A549 (cell line): ENCODE results near the gene PLCL1. TPM values are rescaled to one million over a fixed set of nuclear protein-coding genes. Genes with fewer than 3 reads are reported as not detected.
"Not testable (repeated sequence)": the region's sequence is repeated elsewhere in the genome, so short reads cannot be mapped to it uniquely, and the experiment has no call there.

Experiments used
- ATAC-seq, 2 experiments: fragments of 200-7000 bp in 1 of 2; fragments of >200 bp in 1 of 2; cut with Nextera tagmentation in 1 of 2; cut with Tn5 transposase in 1 of 2; 3 replicates each; pipeline versions ENCODE4 v1.8.0 to v1.9.1; 2018 to 2020; ENCODE audit warnings: mild to moderate bottlenecking in 1 of 2, moderate library complexity in 1 of 2
- CTCF ChIA-PET: fragments of 300-600 bp; sonication (Branson Sonifier 250); formaldehyde crosslinking; extraction: SDS; loops from one replicate; lab custom pipeline; 2021; ENCODE audit warnings: antibody characterized with exemption, inconsistent platforms; lab: Yijun Ruan, JAX
- POLR2A ChIA-PET: fragments of 350-600 bp; formaldehyde crosslinking; extraction: SDS; loops from one replicate; lab custom pipeline; 2021; ENCODE audit warnings: antibody characterized with exemption, inconsistent platforms; lab: Yijun Ruan, JAX
- DNase-seq, 2 experiments: peaks; one replicate each; pipeline versions ENCODE4 v3.0.0 to v3.0.0-alpha.2; 2011 to 2016; ENCODE audit warnings: low read depth in 1 of 2, low spot score in 1 of 2
- FAIRE-seq: peaks from 2 replicates; lab custom pipeline; 2011; peaks lifted over from hg19 to GRCh38; lab: Jason Lieb, UNC
- H3K27ac ChIP-seq, 2 experiments: fragments of >200 bp; sonication (Bioruptor Twin); formaldehyde crosslinking; 3 replicates each; pipeline ENCODE4 v1.5.1; 2016 to 2017
- H3K4me1 ChIP-seq: fragments of >200 bp; sonication (Bioruptor Twin); formaldehyde crosslinking; 3 replicates; pipeline ENCODE4 v1.6.1; 2016
- H3K4me2 ChIP-seq: fragments of >200 bp; sonication (Bioruptor Twin); formaldehyde crosslinking; 3 replicates; pipeline ENCODE4 v1.6.1; 2016
- H3K4me3 ChIP-seq: fragments of >200 bp; sonication (Bioruptor Twin); formaldehyde crosslinking; 3 replicates; pipeline ENCODE4 v1.5.1; 2016
- H3K9me3 ChIP-seq: fragments of >200 bp; sonication (Bioruptor Twin); formaldehyde crosslinking; 3 replicates; pipeline ENCODE4 v1.6.1; 2016
- CBX2 ChIP-seq: fragments of 200-600 bp; sonication (generic); IDR thresholded peaks from 2 replicates; pipeline ENCODE4 v1.6.1; 2016; ENCODE audit warnings: low read depth, mild to moderate bottlenecking, borderline replicate concordance
- CEBPB ChIP-seq, 2 experiments: fragments of >200 bp in 1 of 2; sonication (Bioruptor Twin) in 1 of 2; formaldehyde crosslinking in 1 of 2; IDR thresholded peaks; 2 replicates each; pipeline ENCODE4 v1.6.1; 2012 to 2016
- CHD2 ChIP-seq: fragments of 150-350 bp; IDR thresholded peaks from 2 replicates; pipeline ENCODE4 v1.6.1; 2014; ENCODE audit warnings: low read length; ENCODE audit not compliant: partially characterized antibody
- EHMT2 ChIP-seq: fragments of 200-600 bp; sonication (generic); IDR thresholded peaks from 2 replicates; pipeline ENCODE4 v1.6.1; 2016; ENCODE audit warnings: antibody characterized with exemption, low read depth, mild to moderate bottlenecking, moderate library complexity
- FOXS1 ChIP-seq: fragments of 250-450 bp; sonication (Bioruptor Pico); IDR thresholded peaks from 2 replicates; pipeline ENCODE4 v1.5.0; 2020; ENCODE audit warnings: mild to moderate bottlenecking, moderate library complexity
- JUN ChIP-seq, 2 experiments: fragments of >200 bp; sonication (Bioruptor Twin); formaldehyde crosslinking; IDR thresholded peaks; 2 replicates in 1 of 2; 3 replicates in 1 of 2; pipeline ENCODE4 v1.6.1; 2016 to 2017
- MAZ ChIP-seq: fragments of 150-350 bp; IDR thresholded peaks from 2 replicates; pipeline ENCODE4 v1.6.1; 2014; ENCODE audit warnings: antibody characterized with exemption, low read depth, low read length, borderline replicate concordance
- POLR2AphosphoS2 ChIP-seq: conservative IDR thresholded peaks from 2 replicates; pipeline ENCODE4 v1.6.1; 2012; ENCODE audit warnings: low read length, improper control_type of control experiment, inconsistent platforms
- RARB ChIP-seq: fragments of 250-450 bp; sonication (Bioruptor Pico); IDR thresholded peaks from 2 replicates; pipeline ENCODE4 v1.8.0; 2021; ENCODE audit warnings: mild to moderate bottlenecking, moderate library complexity
- RFX5 ChIP-seq: fragments of 450-650 bp; IDR thresholded peaks from 2 replicates; pipeline ENCODE4 v1.7.1; 2014; ENCODE audit warnings: antibody characterized with exemption, mild to moderate bottlenecking, moderate library complexity
- RNF2 ChIP-seq: fragments of 200-600 bp; sonication (generic); IDR thresholded peaks from 2 replicates; pipeline ENCODE4 v1.6.1; 2016; ENCODE audit warnings: low read depth, mild to moderate bottlenecking, antibody characterized with exemption, moderate library complexity, borderline replicate concordance
- ZFP36 ChIP-seq: fragments of 450-650 bp; IDR thresholded peaks from 2 replicates; pipeline ENCODE4 v1.6.1; 2014; ENCODE audit warnings: borderline replicate concordance; ENCODE audit not compliant: partially characterized antibody
- WGBS: methylation state at CpG from one replicate; pipeline ENCODE4 v1.1.6; 2017; ENCODE audit errors: missing lambda C conversion rate; 5-methylcytosine and 5-hydroxymethylcytosine counted together
- polyA plus RNA-seq, 4 experiments: library from polyadenylated mRNA; depleted of rRNA in 3 of 4; stranded (reverse); fragments of >200 nt; fragmentation: RNase III in 1 of 4; extraction: RNeasy Plus Mini Kit Qiagen cat#74134 plus additional on column Dnase treatment in 1 of 4; gene quantifications; 2 replicates in 3 of 4; 3 replicates in 1 of 4; pipeline ENCODE4 v1.2.3, GENCODE V29; 2011 to 2017
- TF ChIP-seq, protein P1 (sequence below): IDR thresholded peaks from 2 replicates; pipeline ENCODE4 v1.6.1; 2012
- TF ChIP-seq, protein P2 (sequence below): fragments of >200 bp; sonication (Bioruptor Twin); formaldehyde crosslinking; IDR thresholded peaks from 3 replicates; pipeline ENCODE4 v1.6.1; 2016
- TF ChIP-seq, protein P3 (sequence below): fragments of 200-600 bp; sonication (generic); IDR thresholded peaks from 2 replicates; pipeline ENCODE4 v1.6.1; 2016; ENCODE audit warnings: antibody characterized with exemption, mild to moderate bottlenecking, moderate library complexity
- TF ChIP-seq, protein P4 (sequence below): IDR thresholded peaks from 2 replicates; pipeline ENCODE4 v1.6.1; 2012; ENCODE audit warnings: low read depth, borderline replicate concordance

PLCL1 gene
- polyA plus RNA-seq, 2 of the 4 experiments (the other 2 are of a cell fraction): 0.03 TPM

DNA sequence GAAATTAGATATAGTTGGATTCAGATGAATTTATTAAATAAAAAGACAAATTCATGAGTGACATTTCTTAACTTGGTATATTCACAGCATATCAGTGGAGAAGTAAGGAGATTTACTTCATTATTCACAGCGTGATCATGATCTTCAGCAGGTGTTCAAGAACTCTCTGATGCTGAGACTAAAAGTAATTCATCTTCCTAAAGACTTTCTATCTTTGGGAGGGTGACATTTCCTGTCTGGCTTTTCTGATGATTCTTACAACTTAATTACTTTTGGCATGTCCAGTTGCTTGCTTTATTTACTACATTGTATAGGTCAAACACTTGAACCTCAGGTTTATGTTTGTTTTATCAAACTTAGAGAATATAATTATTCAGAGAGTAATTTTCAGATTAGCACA, 224.6 kb downstream of the PLCL1 start:
- no peak overlapping the region for H3K27ac ChIP-seq
- FAIRE-seq: no peak
- no peak overlapping the region for H3K4me2 ChIP-seq
- no peaks in the 10 kb centered on the region for H3K4me1 ChIP-seq
- TF ChIP-seq CHD2 (no peak), RARB (no peak), MAZ (no peak), FOXS1 (no peak), CBX2 (no peak), RFX5 (no peak), EHMT2 (no peak), CEBPB (IDR thresholded peaks at IDR 0.05) (no peak), RNF2 (no peak), ZFP36 (no peak), JUN (IDR thresholded peaks at IDR 0.05) (no peak)
- TF ChIP-seq, protein P1, sequence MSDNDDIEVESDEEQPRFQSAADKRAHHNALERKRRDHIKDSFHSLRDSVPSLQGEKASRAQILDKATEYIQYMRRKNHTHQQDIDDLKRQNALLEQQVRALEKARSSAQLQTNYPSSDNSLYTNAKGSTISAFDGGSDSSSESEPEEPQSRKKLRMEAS: no peak
- TF ChIP-seq, protein P2, sequence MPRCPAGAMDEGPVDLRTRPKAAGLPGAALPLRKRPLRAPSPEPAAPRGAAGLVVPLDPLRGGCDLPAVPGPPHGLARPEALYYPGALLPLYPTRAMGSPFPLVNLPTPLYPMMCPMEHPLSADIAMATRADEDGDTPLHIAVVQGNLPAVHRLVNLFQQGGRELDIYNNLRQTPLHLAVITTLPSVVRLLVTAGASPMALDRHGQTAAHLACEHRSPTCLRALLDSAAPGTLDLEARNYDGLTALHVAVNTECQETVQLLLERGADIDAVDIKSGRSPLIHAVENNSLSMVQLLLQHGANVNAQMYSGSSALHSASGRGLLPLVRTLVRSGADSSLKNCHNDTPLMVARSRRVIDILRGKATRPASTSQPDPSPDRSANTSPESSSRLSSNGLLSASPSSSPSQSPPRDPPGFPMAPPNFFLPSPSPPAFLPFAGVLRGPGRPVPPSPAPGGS: no peak
- TF ChIP-seq, protein P3, sequence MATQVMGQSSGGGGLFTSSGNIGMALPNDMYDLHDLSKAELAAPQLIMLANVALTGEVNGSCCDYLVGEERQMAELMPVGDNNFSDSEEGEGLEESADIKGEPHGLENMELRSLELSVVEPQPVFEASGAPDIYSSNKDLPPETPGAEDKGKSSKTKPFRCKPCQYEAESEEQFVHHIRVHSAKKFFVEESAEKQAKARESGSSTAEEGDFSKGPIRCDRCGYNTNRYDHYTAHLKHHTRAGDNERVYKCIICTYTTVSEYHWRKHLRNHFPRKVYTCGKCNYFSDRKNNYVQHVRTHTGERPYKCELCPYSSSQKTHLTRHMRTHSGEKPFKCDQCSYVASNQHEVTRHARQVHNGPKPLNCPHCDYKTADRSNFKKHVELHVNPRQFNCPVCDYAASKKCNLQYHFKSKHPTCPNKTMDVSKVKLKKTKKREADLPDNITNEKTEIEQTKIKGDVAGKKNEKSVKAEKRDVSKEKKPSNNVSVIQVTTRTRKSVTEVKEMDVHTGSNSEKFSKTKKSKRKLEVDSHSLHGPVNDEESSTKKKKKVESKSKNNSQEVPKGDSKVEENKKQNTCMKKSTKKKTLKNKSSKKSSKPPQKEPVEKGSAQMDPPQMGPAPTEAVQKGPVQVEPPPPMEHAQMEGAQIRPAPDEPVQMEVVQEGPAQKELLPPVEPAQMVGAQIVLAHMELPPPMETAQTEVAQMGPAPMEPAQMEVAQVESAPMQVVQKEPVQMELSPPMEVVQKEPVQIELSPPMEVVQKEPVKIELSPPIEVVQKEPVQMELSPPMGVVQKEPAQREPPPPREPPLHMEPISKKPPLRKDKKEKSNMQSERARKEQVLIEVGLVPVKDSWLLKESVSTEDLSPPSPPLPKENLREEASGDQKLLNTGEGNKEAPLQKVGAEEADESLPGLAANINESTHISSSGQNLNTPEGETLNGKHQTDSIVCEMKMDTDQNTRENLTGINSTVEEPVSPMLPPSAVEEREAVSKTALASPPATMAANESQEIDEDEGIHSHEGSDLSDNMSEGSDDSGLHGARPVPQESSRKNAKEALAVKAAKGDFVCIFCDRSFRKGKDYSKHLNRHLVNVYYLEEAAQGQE: no peak
- CTCF ChIA-PET: no interaction called here
- POLR2A ChIA-PET: no interaction called here
- DNase-seq: no peak
- no peaks in the 10 kb centered on the region for H3K9me3 ChIP-seq
- no peak for ATAC-seq
- 0% methylated on average over 1 of the region's 1 CpG for WGBS
- no peak overlapping the region for H3K4me3 ChIP-seq

DNA sequence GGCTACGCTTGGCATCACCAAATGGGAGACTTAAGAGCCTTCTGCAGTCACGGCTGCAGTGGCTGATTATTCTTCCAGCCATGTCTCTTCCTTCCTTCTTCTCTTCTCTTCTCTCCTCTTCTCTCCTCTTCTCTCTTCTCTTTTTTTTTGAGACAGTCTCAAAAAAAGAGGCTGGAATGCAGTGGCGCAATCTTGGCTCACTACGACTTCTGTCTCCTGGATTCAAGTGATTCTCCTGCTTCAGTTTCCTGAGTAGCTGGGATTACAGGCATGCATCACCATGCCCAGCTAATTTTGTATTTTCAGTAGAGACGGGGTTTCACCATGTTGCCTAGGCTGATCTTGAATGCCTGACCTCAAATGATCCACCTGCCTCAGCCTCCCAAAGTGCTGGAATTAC, 225.2 kb downstream of the PLCL1 start:
- H3K9me3 ChIP-seq, POLR2A ChIA-PET, DNase-seq, FAIRE-seq, H3K27ac ChIP-seq, ATAC-seq, H3K4me1 ChIP-seq, H3K4me3 ChIP-seq, H3K4me2 ChIP-seq, CTCF ChIA-PET: not testable (repeated sequence)
- 11% methylated on average over 5 of the region's 5 CpGs for WGBS

DNA sequence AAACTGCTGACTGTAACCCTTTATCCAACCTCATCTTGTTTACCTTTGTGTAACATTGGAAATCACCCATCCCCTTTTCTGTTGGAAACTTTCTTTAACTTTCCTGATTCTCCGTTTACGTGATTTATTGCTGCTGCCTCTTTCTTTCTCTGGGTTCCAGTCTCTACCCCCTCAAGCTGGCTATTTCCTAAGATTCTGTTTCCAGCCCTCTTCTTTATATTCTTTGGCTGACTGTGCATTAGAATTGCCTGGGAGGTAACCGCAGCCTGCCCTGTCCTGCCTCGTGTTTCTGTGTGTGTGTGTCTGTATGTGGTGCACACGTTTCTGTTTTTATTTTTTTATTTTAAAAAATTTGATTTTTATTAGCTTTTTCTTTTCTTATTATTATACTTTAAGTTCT, 229.2 kb downstream of the PLCL1 start:
- Histone ChIP-seq H3K4me2 (no peak overlapping the region), H3K4me1 (no peaks in the 10 kb centered on the region), H3K4me3 (no peak overlapping the region), H3K9me3 (no peaks in the 10 kb centered on the region), H3K27ac (no peak overlapping the region)
- ChIA-PET POLR2A (no interaction called here), CTCF (no interaction called here)
- 35% methylated on average over 5 of the region's 5 CpGs for WGBS
- no peak for FAIRE-seq
- ATAC-seq: no peak
- DNase-seq: no peak
- TF ChIP-seq, protein P4, sequence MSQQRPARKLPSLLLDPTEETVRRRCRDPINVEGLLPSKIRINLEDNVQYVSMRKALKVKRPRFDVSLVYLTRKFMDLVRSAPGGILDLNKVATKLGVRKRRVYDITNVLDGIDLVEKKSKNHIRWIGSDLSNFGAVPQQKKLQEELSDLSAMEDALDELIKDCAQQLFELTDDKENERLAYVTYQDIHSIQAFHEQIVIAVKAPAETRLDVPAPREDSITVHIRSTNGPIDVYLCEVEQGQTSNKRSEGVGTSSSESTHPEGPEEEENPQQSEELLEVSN: no peak
- no peak for TF ChIP-seq POLR2AphosphoS2
